ENCODE results near the gene SPIB. TPM values are rescaled to one million over a fixed set of nuclear protein-coding genes. Genes with fewer than 3 reads are reported as not detected.

SPIB gene
- total RNA-seq, 1 donor from 2014 or later, result 0.86 TPM

DNA sequence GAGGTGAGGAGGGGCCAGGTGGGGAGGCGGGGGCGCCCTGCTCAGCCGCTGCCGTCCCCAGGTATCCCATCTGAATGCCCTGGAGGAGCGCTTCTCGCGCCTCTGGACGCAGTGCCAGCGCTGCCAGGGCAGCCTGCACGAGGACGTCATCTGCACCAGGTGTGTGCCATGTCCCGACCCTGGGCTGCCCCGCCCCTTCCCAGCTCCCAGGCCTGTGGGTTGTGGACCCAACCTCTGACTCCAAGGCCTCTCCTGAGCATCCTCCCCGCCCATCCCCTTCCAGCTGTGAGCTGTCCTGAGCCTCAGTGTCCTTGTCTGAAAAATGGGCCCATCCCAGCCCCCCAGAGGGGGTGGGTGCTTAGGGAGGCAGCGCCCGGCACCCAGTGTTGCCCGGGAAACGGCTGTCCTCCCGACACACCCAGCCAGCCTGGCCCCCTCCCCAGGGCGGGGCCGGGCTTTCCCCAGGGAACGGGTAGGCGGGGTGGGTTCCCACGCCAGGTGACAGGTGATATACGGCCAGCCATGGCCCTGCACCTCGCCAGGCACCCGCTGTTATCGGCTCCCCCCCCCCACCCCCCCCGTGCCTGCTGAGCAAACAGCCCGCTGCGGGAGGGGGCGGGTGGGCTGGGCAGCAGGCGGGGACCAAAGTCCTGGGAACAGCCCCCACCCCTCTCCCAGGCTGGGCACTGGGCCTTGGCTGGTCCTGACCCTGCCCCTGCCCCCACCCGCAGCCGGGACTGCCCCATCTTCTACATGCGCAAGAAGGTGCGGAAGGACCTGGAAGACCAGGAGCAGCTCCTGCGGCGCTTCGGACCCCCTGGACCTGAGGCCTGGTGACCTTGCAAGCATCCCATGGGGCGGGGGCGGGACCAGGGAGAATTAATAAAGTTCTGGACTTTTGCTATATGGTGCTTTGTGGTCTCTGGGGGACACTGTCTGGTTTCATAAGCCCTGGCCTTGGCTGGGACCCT lies 1.3 kb upstream of the SPIB start:
- intact Hi-C loops (cut with micrococcal nuclease), result no loop called here

DNA sequence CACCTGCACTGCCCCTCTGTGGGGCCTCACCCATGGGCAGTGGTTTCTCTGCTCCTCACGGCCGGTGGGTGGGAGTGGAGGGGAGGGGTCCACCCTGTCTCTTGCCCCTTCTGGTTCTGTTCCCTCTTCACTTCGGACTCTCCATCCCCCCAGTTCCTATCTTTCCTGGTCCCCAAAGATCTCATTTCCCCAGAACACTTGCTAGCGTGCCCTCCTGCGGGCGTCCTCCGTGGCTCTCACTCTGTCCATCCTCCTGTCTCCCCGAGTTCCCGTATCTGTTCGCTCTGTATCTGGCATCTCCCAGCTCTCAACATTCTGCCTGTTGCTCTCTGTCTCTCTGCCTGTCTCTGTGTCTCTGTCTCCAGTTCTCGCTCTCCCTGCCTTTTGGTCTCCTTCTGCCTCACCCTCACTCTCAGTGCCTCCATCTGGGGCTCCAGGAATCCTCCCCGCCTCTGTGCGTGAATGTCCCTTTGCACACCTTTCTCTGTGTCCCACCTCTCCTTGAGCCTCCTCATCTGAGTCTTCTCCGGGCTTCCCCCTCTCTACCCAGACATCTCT lies 363 bp downstream of the SPIB start:
- intact Hi-C loops (cut with micrococcal nuclease), result no loop called here

DNA sequence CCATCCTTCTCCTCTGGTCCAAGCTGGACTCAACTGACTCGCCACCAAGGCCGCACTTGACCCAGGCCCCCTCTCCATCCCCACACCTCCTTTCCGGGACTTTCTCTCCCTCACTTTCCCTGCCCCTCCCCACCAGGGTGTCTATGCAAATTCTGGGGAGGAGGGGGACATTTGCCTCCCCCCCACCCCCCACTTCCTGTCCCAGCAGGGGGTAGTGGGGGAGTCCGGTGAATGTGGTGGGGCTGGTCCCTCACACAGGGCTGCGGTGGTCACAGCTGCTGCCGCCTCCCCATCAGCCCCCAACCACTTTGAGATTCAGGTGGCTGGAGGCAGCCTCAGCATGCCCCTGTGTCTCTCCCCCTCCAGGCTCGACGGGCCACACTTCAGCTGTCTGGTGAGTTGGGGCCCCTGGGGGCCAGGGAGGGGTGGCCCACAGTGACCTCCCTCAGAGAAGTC lies 870 bp downstream of the SPIB start:
- intact Hi-C loops (cut with micrococcal nuclease), result no loop called here

DNA sequence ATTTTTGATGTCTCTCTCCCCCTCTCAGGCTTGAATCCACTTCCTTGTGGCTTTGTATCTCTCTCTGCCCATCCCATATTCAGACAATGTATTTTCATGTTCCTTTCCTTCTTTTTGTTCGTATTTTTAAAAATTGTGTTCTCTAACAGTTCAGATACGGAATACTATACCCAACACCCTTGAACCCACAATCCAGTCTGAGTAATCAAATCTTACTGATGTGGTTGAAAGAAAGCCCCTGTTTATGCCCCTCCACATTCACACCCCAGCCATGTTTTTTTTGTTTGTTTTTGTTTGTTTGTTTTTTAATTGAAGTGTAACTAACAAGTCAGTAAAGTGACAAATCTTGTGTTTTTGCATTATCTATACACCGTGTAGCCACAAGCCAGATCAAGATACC lies 1.4 kb downstream of the SPIB start:
- intact Hi-C loops (cut with micrococcal nuclease), result no loop called here

DNA sequence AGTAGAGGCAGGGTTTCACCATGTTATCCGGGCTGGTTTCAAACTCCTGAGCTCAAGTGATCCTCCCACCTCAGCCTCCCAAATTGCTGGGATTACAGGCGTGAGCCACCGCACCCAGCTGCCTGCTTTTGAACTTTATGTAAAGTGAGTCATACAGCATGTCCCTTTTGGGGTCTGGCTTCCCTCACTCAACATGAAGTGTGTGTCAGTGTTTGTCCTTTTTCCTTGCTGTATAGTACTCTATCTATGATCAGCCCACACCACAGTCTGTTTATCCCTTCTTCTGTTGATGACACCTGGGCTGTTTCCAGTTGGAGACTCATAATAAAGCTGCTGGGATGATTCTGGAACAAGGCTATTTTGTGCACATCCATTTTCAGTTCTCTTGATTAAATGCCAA lies 2.1 kb downstream of the SPIB start:
- intact Hi-C loops (cut with micrococcal nuclease), result no loop called here

DNA sequence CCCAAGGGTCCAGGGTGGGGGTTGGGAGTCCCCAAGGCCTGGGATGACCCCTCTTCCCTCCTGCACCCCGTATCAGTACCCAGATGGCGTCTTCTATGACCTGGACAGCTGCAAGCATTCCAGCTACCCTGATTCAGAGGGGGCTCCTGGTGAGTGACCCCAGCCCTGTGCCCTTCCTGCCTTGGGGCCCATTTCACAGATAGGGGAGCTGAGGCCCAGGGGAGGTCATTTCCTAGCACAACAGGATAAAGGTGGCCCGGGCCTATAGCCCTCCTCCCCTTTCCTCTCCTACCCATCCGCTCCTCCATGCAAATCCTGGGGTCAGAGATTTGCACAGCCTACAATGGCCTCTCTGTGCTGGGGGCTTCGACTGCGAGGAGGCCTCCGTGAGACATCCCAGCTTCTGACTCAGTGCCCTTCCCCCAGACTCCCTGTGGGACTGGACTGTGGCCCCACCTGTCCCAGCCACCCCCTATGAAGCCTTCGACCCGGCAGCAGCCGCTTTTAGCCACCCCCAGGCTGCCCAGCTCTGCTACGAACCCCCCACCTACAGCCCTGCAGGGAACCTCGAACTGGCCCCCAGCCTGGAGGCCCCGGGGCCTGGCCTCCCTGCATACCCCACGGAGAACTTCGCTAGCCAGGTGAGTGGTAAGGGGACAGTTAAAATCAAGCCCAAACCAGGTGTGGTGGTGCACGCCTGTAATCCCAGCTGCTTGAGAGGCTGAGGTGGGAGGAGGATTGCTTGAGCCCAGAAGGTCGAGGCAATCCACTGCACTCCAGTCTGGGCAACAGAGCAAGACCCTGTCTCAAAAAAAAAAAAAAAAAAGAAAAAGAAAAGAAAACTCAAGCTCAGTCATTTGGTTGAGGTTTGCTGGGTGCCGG lies 3.9 kb downstream of the SPIB start:
- intact Hi-C loops (cut with micrococcal nuclease), result no loop called here

GRCh38 chr19:50423279-50424113 lies 4.8 kb downstream of the SPIB start:
- intact Hi-C loops (cut with micrococcal nuclease), result no loop called here

GRCh38 chr19:50425581-50425980 lies 6.8 kb downstream of the SPIB start:
- intact Hi-C loops (cut with micrococcal nuclease), result no loop called here

GRCh38 chr19:50427318-50427925 lies 8.7 kb downstream of the SPIB start:
- intact Hi-C loops (cut with micrococcal nuclease), result no loop called here

- intact Hi-C loops (cut with micrococcal nuclease), result no loop called here
Measured at GRCh38 chr19:50427997-50428425, 9.3 kb downstream of the SPIB start.

GRCh38 chr19:50428772-50429463 lies 10.2 kb downstream of the SPIB start:
- intact Hi-C loops (cut with micrococcal nuclease), result no loop called here

DNA sequence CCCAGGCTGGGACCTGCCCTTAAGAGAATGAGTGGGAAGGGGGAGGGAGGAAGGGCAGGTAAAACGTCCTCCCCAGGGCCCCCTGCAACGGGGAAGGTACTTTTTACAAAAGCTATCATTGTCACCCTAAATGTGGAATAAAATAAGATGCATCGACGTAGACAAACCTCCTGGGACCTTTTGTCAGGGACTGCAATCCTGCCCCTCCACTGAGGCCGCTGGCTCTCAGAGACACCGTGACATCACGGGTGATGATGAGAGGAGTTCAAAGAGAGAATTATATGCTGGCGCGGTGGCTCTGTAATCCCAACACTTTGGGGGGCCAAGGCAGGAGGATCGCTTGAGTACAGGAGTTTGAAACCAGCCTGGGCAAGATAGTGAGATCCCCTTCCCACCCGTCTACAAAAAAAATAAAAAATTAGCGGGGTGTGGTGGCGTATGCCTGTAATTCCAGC lies 12.2 kb downstream of the SPIB start:
- intact Hi-C loops (cut with micrococcal nuclease), result loop anchor here (1.0 to 2.0 kb wide), 7 partner anchors 16 to 102 kb away; partner anchors contain the start of genes EMC10, GARIN5A, JOSD2 and KCNC3

DNA sequence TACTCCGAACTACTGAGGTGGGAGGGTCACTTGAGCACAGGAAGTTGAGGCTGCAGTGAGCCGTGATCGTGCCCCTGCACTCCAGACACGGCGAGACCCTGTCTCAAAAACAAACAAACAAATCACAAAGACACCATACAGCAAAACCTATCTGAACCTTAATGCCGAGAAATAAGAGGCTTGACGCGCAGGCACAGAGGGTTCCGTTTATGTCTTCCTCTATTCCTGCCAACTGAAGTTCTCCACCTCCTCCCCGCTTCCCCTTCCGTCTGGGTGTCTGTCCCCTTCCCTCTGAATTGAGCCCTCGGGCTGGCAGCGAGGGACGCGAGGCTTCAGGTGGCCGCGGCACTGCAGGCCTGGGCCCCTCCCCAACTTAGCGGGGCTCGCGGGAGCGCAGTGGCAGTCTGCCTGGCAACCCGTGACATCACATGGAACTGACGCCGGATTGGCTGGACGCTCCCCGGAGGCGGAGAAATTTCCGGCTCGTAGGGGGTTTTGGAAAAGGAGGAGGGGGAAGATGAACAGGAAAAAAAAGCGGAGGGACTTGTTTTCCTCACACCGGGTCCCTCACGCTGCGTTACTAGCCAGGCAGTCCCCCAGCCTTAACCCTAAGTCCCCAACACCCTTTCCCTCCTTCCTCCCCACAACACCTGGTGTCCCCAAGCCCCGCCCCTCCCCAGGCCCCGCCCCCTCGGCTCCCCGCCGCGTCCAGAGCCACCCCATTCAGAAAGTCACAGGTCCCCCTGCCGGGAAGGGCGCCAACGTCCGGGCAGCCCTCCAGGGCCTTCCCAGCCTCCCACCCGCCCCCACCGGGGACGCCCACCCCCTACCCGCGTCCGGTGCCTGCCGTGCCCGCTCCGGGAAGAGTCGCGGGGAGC lies 12.8 kb downstream of the SPIB start:
- intact Hi-C loops (cut with micrococcal nuclease), result loop anchor here (1.0 to 2.0 kb wide), 7 partner anchors 17 to 102 kb away; partner anchors contain the start of genes EMC10, GARIN5A, JOSD2 and KCNC3

DNA sequence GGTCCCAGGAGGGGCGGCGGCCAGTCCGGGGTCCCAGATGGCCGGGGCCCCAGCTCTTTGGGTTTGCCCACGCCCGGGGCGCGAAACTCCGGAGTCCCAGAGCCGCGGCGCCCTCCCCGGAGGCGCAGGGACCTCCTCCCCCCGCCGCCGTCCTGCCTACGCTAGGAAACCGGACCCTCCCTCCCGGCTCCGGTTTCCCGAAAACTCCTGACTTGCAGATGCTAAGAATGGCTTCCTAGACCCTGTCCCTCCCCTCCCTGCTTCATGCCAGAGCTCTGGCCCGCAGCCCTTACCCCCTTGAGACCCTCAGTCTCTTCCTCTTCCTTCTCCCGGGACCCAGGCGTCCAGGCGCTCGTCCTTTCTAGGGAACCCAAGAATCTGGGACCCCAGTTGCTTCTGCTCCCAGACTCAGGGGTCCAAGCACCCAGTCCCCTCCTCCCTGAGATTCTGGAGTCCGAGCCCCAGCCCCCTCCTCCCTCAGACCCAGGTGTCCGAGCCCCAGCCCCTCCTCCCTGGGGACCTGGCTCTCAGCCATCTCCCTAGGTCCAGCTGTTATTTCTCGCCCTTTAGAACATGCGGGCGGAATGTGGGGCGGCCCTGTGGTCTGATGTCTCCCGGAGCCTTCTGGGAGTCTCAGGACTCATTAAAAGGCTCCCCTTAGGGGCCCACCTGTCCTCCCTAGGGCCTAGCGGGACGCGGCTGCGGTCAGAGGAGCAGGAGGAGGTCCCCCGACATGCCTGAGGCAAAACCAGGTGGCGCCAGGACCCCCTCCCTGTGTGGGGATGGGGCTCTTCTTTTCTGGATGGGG lies 13.7 kb downstream of the SPIB start, which contains the start of gene MYBPC2:
MYBPC2 (plus strand) TSS at position 672 of the 808 bp plus-strand sequence; CDS start at position 734, 62 bp downstream.
- intact Hi-C loops (cut with micrococcal nuclease), result no loop called here

- intact Hi-C loops (cut with micrococcal nuclease), result no loop called here
Measured at GRCh38 chr19:50433201-50434180, 14.8 kb downstream of the SPIB start.

GRCh38 chr19:50434525-50434924 lies 15.8 kb downstream of the SPIB start:
- intact Hi-C loops (cut with micrococcal nuclease), result no loop called here

Measured in T-helper 1 cell treated with Interleukin-12 subunit alpha and Interleukin-12 subunit beta and Interleukin-4 antibody, amounts not matched to agents 30 ng/mL and 1 ng/mL, for 36 hours (primary cell).